ENCODE measurements around the gene SELENOK. TPM values are rescaled to one million over a fixed set of nuclear protein-coding genes. Genes with fewer than 3 reads are reported as not detected.

The SELENOK gene
- total and polyA plus RNA-seq, 2 of the 4 experiments (the other 2 are of a cell fraction) = 35.5 to 37.1 TPM

GRCh38 chr3:53845881-53846133 lies 45.9 kb downstream of the SELENOK start:
- H3K18ac ChIP-seq (ENCODE audit: low read depth, low read length) = no peak overlapping the region
- H3K23ac ChIP-seq (ENCODE audit: low read depth, low read length) = no peak overlapping the region
- TF ChIP-seq POLR2A (IDR thresholded peaks at IDR 0.05; ENCODE audit: low read depth, low read length) (no peak), RCOR1 (IDR thresholded peaks at IDR 0.05; ENCODE audit: insufficient replicate concordance, low read length) (no peak), FOS (IDR thresholded peaks at IDR 0.05; ENCODE audit: low read depth, low read length) (no peak), NFE2L2 (IDR thresholded peaks at IDR 0.05; ENCODE audit: low read depth, low read length) (no peak), BHLHE40 (IDR thresholded peaks at IDR 0.05; ENCODE audit: low read depth, low read length) (no peak), CHD1 (IDR thresholded peaks at IDR 0.05; ENCODE audit: low read depth, low read length) (no peak), CEBPB (IDR thresholded peaks at IDR 0.05; ENCODE audit: low read depth, low read length) (no peak), RAD21 (IDR thresholded peaks at IDR 0.05; ENCODE audit: low read length) (no peak), MAFK (IDR thresholded peaks at IDR 0.05; ENCODE audit: low read depth, low read length) (no peak), MXI1 (IDR thresholded peaks at IDR 0.05; ENCODE audit: borderline replicate concordance, low read depth, low read length) (no peak), ELK1 (IDR thresholded peaks at IDR 0.05; ENCODE audit: borderline replicate concordance, low read depth, low read length) (no peak), RFX5 (IDR thresholded peaks at IDR 0.05; ENCODE audit: low read depth, low read length) (no peak), SMC3 (IDR thresholded peaks at IDR 0.05; ENCODE audit: low read depth, low read length) (no peak), MAZ (IDR thresholded peaks at IDR 0.05; ENCODE audit: borderline replicate concordance, low read depth, low read length) (no peak)
- TF ChIP-seq, protein P1, sequence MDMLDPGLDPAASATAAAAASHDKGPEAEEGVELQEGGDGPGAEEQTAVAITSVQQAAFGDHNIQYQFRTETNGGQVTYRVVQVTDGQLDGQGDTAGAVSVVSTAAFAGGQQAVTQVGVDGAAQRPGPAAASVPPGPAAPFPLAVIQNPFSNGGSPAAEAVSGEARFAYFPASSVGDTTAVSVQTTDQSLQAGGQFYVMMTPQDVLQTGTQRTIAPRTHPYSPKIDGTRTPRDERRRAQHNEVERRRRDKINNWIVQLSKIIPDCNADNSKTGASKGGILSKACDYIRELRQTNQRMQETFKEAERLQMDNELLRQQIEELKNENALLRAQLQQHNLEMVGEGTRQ (IDR thresholded peaks at IDR 0.05; ENCODE audit: low read depth, low read length) = no peak
- TF ChIP-seq, protein P2, sequence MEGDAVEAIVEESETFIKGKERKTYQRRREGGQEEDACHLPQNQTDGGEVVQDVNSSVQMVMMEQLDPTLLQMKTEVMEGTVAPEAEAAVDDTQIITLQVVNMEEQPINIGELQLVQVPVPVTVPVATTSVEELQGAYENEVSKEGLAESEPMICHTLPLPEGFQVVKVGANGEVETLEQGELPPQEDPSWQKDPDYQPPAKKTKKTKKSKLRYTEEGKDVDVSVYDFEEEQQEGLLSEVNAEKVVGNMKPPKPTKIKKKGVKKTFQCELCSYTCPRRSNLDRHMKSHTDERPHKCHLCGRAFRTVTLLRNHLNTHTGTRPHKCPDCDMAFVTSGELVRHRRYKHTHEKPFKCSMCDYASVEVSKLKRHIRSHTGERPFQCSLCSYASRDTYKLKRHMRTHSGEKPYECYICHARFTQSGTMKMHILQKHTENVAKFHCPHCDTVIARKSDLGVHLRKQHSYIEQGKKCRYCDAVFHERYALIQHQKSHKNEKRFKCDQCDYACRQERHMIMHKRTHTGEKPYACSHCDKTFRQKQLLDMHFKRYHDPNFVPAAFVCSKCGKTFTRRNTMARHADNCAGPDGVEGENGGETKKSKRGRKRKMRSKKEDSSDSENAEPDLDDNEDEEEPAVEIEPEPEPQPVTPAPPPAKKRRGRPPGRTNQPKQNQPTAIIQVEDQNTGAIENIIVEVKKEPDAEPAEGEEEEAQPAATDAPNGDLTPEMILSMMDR (conservative IDR thresholded peaks at IDR 0.05; ENCODE audit: low read depth, low read length) = no peak
- no peak overlapping the region for H2BK120ac ChIP-seq (ENCODE audit: low read depth, low read length)
- no peak overlapping the region for H2BK5ac ChIP-seq (ENCODE audit: low read depth, low read length, poor library complexity, severe bottlenecking)
- no peak overlapping the region for H3K27ac ChIP-seq (ENCODE audit: insufficient read depth, low read length)
- H3K9ac ChIP-seq (ENCODE audit: low read depth, low read length) = no peak overlapping the region; the same call in 1 of the 2 replicates
- H2AK9ac ChIP-seq (replicated peaks; ENCODE audit: low read depth, low read length, poor library complexity) = no peak overlapping the region
- H2BK20ac ChIP-seq (ENCODE audit: low read depth, low read length) = no peak overlapping the region
- no peak overlapping the region for H4K5ac ChIP-seq (ENCODE audit: low read depth, low read length)
- no peak for DNase-seq
- H2AFZ ChIP-seq (replicated peaks; ENCODE audit: low read length, poor library complexity) = peak overlapping the region; percentile 90
- no peak overlapping the region for H2BK15ac ChIP-seq (ENCODE audit: low read depth, low read length)
- no peak overlapping the region for H2AK5ac ChIP-seq (ENCODE audit: low read depth, low read length)
- no peak overlapping the region for H3K14ac ChIP-seq (replicated peaks; ENCODE audit: low read depth, low read length)
- no TSS peak for BruUV-seq (replicated peaks)
- no peak overlapping the region for H4K8ac ChIP-seq (ENCODE audit: low read depth in 2 of 2, low read length in 2 of 2)
- no peaks in the 10 kb centered on the region for H3K9me1 ChIP-seq (ENCODE audit: insufficient read depth, low read length)
- ChIA-PET POLR2A (ENCODE audit: unreplicated experiment) (no interaction called here), CTCF (no interaction called here)
- peaks cover 58% of the 10 kb centered on the region for H3K27me3 ChIP-seq (ENCODE audit: control insufficient read depth, insufficient read depth, low read length)
- no peak overlapping the region for H3K4ac ChIP-seq (ENCODE audit: low read depth, low read length)
- no peaks in the 10 kb centered on the region for H4K20me1 ChIP-seq (ENCODE audit: insufficient read depth, low read length)
- WGBS, 2 experiments (ENCODE audit: extremely low coverage in 2 of 2, insufficient read length in 1 of 2) = 1% methylated on average over 30 of the region's 34 CpGs; no CpG with 5 or more reads in 1 of the 2 experiments
- H3K4me2 ChIP-seq (ENCODE audit: low read depth, low read length) = peak overlapping the region; percentile 63
- H3K9me3 ChIP-seq (ENCODE audit: control insufficient read depth, insufficient read depth, low read length) = peaks cover 3% of the 10 kb centered on the region; the same call in 1 of the 2 replicates
- H3K4me3 ChIP-seq (ENCODE audit: insufficient read depth, low read depth, low read length) = peak overlapping the region; percentile 42
- in situ Hi-C loops (cut with MboI; ENCODE audit: low sequenced_read_pairs) (no loop called here), dilution Hi-C loops (cut with HindIII; ENCODE audit: low sequenced_read_pairs, unreplicated experiment) (no loop called here), intact Hi-C loops (cut with micrococcal nuclease) (no loop called here)
- no peak for ATAC-seq (ENCODE audit: low read depth)
- H3K4me1 ChIP-seq (ENCODE audit: control insufficient read depth, insufficient read depth, low read length) = no peaks in the 10 kb centered on the region; the same call in 1 of the 2 replicates
- no peaks in the 10 kb centered on the region for H3K36me3 ChIP-seq (ENCODE audit: control insufficient read depth, insufficient read depth, low read length)
- no peaks in the 10 kb centered on the region for H3K79me1 ChIP-seq (ENCODE audit: low read depth in 1 of 2, low read length in 2 of 2)
- H4K91ac ChIP-seq (ENCODE audit: insufficient read depth, low read depth, low read length) = no peak overlapping the region
- no peak overlapping the region for H3K56ac ChIP-seq (ENCODE audit: extremely low read depth, insufficient read depth, low read length)

All from IMR-90 (cell line).